Stimulated activated CD8-positive, alpha-beta memory T cell treated with anti-CD3 and anti-CD28 coated beads, Interleukin-12 subunit alpha, Interleukin-12 subunit beta, amount 100 ng/mL, for 24 hours (primary cell): ENCODE results near the gene ZFAND3.
"Not testable (repeated sequence)": the region's sequence is repeated elsewhere in the genome, so short reads cannot be mapped to it uniquely, and the experiment has no call there.

Experiments
- DNase-seq: peaks from one replicate; pipeline ENCODE4 v3.0.0-alpha.2; 2020; ENCODE audit errors: extremely low read depth

Gene ZFAND3

DNA sequence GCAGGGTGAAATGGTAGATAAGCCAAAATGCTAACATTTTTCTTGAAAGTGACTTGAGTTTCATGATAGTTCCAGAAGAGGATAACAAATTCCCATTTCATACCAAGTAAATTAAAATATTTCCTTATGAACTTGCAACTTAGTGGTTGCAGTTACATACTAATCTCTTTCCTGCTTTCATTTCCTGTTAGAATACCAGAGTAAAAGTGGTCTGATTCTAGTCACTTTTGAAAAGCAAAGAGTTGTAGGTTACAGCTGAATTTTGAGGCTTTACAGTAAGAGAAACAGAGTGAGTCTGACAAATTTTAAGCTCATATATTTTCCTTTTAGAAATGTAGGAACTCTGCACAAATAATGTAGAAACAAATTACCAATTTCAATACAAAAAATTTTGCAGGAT, 117.4 kb downstream of the ZFAND3 start:
- no peak for DNase-seq

DNA sequence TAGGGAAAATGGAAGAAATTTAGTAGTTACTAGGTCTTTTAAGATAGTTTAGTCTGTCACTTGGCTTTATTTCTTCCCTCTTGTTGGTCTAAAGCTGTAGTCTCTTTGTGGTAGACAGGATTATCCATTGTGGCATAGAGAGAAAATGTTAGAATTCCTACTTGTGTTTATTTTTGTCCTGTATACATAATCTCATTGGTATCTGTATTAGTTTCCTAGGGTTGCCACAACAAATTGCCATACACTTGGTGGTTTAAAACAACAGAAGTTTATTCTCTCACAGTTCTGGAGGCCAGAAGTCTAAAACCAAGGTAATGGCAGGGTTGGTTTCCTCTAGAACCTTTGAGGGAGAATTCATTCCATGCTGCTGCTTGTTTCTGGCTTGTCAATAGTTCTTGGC, 119.4 kb downstream of the ZFAND3 start:
- DNase-seq, result no peak

DNA sequence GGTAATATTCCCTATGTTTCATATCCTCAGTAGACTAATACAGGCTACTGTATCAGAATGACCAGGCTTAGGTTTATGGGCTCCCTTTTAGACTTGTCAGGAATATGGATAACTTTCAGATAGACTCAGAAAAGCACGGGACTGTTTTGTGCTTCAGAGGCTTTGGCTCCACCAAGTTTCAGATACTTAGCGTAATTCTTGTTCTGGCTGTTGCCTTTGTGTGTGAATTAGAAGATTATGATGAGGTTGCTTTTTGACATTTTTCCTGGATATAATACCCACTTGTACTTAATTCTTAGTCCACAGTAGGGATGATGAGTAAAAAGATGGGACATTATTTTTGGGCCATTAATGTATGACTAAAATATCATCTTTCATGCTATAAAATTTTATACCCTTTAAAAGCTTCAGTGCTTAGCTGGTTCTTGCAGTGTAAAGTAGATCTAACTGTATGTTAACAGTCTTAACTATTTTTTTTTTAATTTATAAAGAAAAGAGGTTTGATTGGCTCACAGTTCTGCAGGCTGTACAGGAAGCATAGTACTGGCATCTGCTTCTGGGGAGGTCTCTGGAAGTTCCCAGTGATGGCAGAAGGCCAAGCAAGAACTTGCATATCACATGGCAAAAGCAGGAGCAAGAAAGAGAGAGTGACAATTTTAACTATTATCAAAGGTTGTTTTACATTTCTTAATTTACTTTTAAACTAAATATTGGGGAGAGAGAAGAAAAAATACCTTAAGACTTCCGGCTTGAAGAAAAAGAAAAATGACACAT, 120.7 kb downstream of the ZFAND3 start:
- DNase-seq, result no peak

DNA sequence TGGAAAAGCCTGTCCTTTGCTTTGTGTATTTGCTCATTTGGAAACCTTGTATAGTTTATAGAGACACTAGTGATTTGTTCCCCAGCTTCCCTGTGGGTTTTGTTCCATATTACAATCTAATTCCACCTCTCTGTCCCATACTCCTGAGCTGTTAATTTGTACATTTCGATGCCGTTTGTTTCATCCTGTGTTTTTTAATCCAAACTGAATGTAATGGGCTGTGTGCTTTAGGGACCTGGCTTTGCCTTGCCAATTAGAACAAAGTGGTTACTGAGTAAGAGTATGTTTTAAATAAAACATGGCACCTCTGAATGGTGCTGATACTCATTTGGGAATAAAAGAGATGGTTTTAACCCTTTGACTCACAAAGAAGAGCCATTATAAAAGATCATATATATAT, 122.3 kb downstream of the ZFAND3 start:
- no peak for DNase-seq

DNA sequence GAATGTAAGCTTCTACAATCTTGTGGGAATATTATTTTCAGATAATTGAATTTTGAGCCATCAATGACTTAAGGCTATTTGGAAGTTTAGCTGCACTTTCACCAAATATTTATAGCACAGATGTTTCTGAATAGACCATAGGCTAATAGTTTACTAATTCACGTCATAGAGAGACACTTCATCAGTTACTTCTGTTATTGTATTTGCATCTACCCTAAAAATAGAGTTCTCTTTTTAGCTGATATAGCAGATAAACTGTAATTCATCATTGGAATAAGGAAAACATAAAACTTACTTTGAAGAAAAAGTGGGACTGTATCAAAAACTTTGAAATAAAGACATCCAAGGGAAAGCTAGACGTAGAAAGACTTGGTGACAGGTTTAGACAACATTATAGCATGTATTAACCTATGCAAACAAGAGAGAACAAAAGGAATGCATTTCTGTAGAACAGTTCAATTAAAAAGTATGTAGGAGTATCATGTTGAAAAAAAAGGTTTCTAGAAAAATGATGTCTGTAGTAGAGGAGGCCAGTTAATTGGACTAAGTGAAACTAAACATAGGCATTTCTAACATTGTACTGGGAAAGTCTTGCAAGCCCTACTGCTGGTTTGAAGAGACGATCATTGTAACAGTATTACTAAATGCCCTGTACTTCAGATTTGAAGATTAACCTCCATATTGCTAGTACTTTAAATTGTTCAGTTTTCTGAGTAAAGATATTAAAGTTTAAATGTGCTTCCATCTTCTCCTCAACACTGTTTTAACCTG, 123.3 kb downstream of the ZFAND3 start:
- DNase-seq, result no peak

DNA sequence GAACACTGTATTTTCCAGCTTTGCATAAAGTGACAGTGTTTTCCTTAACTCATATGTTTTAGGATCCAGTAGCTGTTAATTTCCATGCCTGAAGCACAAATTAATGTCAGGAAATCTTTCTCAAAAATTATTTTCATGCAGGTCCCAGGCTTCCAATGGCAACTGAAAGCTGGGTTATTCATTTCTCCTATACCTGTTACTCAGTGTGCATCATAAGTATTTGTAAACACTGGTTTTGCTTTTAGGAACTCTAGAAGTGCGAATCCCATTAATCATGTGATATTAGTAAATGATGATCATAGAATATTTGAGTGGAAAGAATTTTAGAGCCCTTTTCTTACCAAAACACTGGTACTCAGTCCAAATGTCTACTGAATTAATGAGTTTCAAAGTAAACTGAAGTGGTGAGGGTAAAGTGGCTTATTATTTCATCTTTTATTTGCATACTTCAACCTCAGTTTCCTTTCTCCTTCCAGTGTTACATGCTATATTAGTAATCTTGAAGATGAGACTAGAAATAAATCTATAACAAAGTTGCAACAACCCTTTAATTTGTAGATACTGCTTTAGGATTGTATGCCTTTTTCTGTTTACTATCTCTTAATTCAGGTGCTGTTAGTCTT, 124.0 kb downstream of the ZFAND3 start:
- DNase-seq, result no peak

DNA sequence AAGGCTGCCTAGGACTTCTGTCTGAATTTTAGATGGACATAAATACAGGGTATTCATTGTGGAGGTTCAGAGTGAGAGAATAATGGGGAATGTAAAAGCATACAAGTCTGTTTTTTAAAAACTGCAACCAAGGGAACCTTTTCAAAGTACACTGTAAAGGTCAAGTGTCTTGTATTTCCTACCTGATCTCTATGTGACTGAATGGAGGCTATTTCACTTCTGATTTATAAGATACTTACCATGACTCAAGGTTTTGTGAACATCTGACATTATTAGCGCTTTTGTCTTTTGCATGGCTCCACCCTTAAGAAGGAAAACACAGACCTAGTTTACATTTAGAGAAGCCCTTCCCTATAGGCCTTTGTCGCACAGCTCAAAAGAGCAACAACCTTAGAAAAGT, 126.5 kb downstream of the ZFAND3 start:
- DNase-seq, result no peak

DNA sequence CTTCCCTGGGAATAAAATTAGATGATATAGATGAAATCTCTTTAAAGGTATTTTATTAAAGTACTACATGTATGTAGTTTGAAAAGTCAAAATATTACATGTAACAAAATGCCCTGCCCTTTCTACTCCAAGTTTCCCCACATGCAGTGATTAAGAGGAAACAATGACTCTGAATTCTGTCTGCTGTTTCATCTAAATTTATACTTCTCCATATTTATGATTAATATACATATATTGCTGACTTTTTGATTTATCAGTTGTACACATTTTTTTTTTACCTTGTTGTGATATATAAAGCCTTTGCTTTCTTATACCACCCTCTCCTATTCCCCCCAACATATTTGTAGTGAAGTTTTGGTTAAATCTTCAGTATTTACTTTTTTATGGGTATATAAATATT, 127.9 kb downstream of the ZFAND3 start:
- DNase-seq, result no peak

DNA sequence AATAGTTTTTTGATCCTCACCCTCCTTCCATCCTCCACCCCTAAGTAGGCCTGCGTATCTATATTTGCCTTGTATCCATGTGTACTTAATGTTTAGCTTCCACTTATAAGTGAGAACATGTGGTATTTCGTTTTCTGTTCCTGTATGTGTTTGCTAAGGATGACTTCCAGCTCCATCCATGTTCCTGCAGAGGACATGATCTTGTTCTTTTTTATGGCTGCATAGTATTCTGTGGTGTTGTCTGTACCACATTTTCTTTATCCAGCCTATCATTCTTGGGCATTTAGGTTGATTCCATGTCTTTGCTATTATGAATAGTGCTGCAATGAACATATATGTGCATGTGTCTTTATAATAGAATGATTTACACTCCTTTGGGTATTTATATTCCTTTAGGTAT, 129.1 kb downstream of the ZFAND3 start:
- DNase-seq, result not testable (repeated sequence)

DNA sequence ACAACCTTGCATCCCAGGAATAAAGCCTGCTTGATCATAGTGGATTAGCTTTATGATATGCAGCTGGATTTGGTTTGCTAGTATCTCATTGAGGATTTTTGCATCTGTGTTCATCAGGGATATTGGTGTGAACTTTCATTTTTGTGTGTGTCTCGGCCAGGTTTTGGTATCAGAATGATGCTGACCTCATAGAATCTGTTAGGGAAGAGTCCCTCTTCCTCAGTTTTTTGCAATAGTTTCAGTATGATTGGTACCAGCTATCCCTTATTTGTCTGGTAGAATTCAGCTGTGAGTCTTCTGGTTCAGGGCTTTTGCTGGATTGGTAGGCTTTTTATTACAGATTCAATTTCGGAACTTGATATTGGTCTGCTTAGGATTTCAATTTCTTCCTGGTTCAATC, 132.5 kb downstream of the ZFAND3 start:
- no peak for DNase-seq

DNA sequence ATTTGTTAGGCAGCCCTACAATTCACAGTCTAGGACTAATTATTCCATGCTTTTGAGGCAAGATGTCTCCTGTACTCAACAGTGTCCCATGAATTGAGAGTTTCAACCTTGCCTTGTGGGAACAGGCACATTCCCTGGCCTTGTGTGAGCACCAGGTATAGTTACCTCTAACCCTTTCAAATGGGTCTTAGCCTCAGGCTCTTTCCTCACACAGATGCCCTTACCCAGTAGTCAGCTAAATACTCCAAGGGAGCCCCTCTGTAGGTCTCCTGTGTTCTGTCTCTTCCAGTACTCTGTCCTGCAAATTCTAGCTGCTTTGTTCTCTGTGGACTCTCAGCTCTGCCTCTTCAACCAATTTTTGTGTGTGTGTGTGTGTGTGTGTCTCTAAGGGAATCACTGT, 135.3 kb downstream of the ZFAND3 start:
- no peak for DNase-seq

DNA sequence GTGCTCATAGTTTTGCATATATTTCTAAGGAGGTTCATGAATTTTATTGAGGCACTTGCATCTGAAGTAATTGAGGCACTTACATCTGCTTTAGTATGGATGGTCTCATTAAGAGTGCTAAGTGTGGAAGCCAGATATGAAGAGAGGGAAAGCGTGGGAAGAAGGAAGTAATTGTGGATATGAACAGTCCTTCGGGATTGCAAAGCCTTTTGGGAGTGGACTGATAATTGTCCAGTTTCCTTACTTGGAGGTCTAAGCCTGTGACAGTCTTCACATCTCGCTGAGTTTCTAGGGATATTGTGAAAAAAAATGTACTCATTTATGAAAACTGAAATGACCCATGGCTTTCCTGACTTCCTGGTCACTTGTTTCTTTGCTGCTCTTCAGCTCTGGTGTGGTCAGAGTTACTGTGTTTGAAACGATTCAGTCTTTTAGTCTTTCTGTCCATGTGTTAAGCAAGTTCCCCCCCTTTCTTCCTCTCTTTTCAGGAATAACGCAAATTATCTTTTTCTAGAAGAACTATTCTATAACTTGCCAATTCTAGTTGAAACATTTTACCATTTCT, 137.3 kb downstream of the ZFAND3 start:
- no peak for DNase-seq

DNA sequence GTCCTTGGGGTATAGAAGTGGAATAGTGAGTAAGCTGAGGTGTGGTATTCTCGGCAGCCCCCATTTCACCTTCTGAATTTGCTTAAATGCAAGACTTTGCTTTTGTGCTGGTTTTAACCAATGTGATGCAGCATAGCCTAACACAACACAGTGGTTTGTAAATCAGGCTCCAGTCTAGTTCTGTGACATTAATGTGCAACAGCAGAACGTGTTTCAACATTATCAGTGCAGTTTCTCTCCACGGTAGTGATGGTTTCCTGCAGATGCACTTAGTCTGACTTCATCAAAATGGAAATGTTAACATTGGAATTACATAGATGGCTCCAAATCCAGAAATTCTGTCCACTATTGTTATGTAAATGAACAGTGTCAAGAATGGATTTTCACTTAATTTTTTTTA, 139.5 kb downstream of the ZFAND3 start:
- DNase-seq, result no peak

DNA sequence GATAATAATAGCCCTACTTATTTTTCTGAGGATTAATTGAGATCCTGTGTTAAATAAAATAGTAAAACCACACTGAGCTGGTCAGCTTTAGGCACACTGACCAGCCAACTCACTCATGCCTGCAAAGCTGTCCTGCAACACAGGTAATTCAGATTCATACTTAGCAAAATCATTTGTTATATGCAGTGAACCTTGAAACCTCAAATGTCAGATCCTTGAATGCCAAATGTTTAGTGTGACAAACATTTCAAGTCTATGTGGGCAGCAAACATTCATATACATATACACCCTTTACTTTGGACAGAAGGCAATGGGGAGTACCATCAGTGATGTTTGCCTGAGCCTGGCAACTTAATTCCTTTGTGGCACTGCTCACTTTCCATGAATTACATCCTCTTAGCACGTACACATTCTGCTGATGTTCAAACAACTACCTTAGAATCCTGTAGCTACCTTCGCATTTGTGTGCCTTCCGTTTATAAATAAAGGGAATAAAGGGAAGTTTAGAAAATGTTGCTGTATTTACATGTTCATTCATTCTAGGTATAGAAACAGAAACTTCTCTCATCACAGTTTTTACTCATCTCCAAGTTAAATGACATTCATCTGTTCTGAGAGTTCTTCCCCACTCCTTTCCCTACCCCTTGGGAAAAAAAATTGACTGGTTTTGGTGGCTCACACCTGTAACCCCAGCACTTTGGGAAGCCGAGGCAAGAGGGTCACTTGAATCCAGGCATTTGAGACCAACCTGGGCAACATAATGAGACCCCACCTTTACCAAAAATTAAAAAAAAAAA, 140.8 kb downstream of the ZFAND3 start:
- DNase-seq, result no peak

DNA sequence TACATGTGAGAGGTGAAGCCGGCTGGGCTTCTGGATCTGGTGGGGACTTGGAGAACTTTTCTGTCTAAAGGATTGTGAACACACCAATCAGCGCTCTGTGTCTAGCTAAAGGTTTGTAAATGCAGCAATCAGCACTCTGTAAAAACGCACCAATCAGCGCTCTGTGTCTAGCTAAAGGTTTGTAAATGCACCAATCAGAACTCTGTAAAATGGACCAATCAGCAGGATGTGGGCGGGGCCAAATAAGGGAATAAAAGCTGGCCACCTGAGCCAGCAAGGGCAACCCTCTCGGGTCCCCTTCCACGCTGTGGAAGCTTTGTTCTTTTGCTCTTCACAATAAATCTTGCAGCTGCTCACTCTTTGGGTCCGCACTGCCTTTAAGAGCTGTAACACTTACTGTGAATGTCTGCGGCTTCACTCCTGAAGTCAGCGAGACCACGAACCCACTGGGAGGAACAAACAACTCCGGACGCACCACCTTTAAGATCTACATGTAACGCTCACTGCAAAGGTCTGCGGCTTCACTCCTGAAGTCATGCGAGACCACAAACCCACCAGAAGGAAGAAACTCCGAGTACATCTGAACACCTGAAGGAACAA, 143.1 kb downstream of the ZFAND3 start:
- not testable (repeated sequence) for DNase-seq

DNA sequence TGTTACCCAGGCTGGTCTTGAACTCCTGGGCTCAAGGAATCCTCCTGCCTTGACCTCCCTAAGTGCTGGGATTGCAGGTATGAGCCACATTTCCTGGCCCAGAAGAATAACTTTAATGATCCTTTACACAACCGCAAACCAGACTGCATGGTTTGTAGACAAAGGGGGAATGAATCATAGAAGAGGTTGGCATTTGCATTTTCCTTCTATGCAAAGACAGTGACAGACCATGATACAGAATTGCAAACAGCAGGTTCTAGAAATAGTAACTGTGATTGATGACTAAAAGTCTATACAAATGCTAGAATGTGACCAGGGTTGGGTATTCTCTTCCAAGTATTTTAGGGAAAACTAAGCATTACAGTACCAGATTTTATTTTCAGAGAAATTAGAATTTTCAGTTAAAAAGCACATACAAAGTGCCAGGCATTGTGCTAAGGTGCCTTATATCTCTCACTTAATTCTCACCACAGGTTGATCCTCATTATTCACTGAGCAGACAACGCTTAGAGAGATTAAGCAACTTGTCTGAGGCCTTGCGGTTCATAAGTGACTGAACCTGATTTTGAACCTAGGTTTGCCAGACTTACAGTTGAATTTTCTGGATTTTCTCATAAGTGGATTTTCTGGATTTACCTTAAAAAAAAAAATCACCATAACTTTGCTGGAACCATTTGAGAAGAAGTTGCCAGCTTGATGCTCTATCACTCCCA, 146.6 kb downstream of the ZFAND3 start:
- DNase-seq, result no peak

DNA sequence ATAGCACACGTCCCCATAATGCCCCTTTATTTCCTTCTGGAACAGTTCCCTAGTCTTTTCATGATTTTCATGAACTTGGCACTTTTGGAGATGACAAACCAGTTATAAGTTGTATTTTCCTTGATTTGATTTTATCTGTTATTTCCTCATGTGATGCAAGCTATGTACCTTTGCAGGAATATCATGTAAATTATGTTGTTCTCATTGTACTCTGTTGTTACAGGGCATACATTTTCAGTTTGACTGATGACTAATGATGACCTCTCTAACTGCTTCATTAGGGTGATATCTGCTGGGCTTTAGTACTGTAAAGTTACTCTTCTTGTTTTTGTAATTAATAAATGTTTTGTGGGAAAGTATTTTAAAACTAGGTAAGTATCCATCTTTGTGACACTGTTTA, 147.3 kb downstream of the ZFAND3 start:
- no peak for DNase-seq

DNA sequence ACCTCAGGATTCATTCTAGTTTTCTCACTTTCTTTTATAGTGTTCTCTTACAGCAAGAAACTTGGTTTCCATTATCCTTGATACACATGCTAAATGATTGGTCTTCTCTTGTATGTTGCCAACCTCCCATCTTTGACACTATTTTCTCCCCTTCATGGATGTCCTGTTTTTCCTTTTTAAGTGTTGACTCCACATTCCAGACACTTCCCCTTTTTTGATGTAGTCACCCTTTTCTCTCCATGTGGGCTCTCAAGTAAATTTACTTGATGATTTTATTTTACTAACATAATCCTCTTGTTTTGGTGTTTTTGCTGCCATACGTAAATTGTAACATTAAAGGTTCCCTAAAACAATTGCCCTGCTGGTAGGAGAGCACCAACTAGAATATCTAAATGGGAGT, 148.1 kb downstream of the ZFAND3 start:
- DNase-seq, result no peak

DNA sequence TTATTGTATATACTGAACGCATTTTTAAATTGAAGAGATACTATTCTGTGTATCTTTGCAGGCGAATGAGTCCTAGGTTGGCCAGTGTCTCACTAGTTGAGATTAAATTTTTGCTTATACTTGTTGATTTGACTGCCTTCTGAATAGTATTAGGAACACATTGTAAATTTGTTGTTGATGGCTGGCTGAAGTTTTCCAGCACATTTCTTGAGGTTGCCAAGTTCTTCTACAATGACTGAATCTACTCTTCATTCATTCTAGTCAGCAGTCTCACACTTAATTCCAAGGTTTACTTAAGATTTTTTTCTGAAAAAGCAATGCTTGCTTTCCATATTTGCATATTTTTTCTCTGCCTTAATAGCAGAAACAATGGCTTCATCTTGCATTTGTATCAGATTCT, 151.7 kb downstream of the ZFAND3 start:
- DNase-seq, result no peak

DNA sequence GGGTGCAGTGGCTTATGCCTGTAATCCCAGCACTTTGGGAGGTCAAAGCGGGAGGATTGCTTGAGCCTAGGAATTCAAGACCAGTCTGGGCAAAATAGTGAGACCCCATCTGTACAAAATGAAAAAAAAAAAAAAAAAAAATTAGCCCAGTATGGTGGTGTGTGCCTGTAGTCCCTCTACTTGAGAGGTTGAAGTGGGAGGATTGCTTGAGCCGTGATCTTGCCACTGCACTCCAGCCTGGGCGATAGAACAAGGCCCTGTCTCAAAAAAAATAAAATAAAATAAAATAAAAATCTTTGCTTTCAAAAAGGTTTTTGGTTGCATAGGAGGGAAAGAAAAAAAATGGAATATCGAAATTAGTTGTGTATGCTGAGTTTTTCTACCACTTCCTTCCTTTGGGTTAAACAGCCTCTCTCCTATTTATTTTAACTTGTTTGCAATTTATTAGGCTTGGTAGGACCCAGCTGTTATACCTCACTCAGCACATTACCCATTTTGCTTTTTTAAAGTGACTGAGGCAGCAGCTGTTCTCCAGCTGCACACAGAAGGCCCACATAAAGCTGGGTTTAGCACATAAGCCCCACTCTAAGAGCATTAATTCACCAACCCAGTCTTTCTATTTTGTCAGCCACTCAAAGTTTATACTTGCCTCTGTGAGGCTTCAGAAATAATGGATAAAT, 152.3 kb downstream of the ZFAND3 start:
- DNase-seq, result no peak
